ENCODE results near the gene DIAPH2. TPM values are rescaled to one million over a fixed set of nuclear protein-coding genes. Genes with fewer than 3 reads are reported as not detected.

DIAPH2 gene
- total RNA-seq, 1 experiment from 2014 or later, result 10.4 TPM

DNA sequence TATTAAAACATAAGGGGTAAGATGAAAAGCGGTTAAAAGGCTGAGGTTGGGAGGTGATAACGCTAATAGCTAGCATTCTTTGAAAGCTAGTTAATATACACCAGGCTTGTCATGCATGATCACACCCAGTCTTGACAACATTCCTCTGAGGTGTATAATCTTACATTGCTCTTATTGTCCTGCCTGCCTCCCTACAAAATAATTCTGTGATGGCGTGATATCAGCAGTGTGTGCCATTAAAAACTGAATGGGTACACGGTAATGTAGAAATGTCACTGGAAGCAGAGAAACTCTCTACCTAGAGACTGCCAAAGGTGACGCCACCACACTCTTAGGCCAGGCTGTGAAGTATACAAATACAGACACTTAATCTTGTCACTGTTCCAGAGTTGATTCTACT, 68.1 kb downstream of the DIAPH2 start:
- Histone ChIP-seq H3K4me3 (ENCODE audit: low read depth, low read length, poor library complexity, severe bottlenecking) (no peak overlapping the region), H3K4me1 (ENCODE audit: insufficient read depth, low read length, poor library complexity, severe bottlenecking) (no peaks in the 10 kb centered on the region), H3K27ac (ENCODE audit: low read depth, low read length, poor library complexity, severe bottlenecking) (no peak overlapping the region), H3K36me3 (ENCODE audit: insufficient read depth, low read length, poor library complexity, severe bottlenecking) (no peaks in the 10 kb centered on the region), H3K27me3 (replicated peaks; ENCODE audit: insufficient read depth, low read depth, low read length, poor library complexity) (no peaks in the 10 kb centered on the region), H3K9me3 (ENCODE audit: low read depth, low read length, poor library complexity, severe bottlenecking) (no peaks in the 10 kb centered on the region)
- CTCF ChIA-PET, result no interaction called here
- POLR2A ChIA-PET (ENCODE audit: low non-redundant PET), result no interaction called here
- intact Hi-C loops (cut with micrococcal nuclease; ENCODE audit: unreplicated experiment), result no loop called here
- TF ChIP-seq, protein P1, sequence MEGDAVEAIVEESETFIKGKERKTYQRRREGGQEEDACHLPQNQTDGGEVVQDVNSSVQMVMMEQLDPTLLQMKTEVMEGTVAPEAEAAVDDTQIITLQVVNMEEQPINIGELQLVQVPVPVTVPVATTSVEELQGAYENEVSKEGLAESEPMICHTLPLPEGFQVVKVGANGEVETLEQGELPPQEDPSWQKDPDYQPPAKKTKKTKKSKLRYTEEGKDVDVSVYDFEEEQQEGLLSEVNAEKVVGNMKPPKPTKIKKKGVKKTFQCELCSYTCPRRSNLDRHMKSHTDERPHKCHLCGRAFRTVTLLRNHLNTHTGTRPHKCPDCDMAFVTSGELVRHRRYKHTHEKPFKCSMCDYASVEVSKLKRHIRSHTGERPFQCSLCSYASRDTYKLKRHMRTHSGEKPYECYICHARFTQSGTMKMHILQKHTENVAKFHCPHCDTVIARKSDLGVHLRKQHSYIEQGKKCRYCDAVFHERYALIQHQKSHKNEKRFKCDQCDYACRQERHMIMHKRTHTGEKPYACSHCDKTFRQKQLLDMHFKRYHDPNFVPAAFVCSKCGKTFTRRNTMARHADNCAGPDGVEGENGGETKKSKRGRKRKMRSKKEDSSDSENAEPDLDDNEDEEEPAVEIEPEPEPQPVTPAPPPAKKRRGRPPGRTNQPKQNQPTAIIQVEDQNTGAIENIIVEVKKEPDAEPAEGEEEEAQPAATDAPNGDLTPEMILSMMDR (conservative IDR thresholded peaks at IDR 0.05; ENCODE audit: low read depth, low read length), result no peak
- TF ChIP-seq EZH2 (IDR thresholded peaks at IDR 0.05; ENCODE audit: borderline replicate concordance, low read depth, low read length, poor library complexity, severe bottlenecking), result no peak
- no peak for DNase-seq (ENCODE audit: low spot score)
- BruUV-seq (replicated peaks), result no TSS peak

DNA sequence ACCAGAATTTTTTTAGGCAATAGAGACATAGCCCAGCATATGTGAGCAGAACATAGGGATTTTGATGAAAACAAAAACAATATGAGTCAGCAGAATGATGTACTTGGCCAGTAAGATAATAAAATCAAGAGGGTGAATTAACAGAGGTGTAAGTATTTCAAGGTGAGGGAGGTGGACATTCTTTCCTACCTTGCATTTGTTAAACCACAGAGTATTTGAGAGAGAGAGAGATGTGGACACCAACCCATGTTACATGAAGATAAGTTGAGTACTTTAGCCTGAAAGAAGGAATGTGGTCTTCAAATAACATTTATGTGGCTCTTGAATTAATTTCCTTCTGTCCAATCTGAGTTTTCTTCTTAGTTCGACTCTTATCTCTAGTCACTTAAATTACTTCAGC, 68.6 kb downstream of the DIAPH2 start:
- intact Hi-C loops (cut with micrococcal nuclease; ENCODE audit: unreplicated experiment), result no loop called here
- no TSS peak for BruUV-seq (replicated peaks)
- Histone ChIP-seq H3K27me3 (replicated peaks; ENCODE audit: insufficient read depth, low read depth, low read length, poor library complexity) (no peaks in the 10 kb centered on the region), H3K4me1 (ENCODE audit: insufficient read depth, low read length, poor library complexity, severe bottlenecking) (no peaks in the 10 kb centered on the region), H3K4me3 (ENCODE audit: low read depth, low read length, poor library complexity, severe bottlenecking) (no peak overlapping the region), H3K9me3 (ENCODE audit: low read depth, low read length, poor library complexity, severe bottlenecking) (no peaks in the 10 kb centered on the region), H3K27ac (ENCODE audit: low read depth, low read length, poor library complexity, severe bottlenecking) (no peak overlapping the region), H3K36me3 (ENCODE audit: insufficient read depth, low read length, poor library complexity, severe bottlenecking) (no peaks in the 10 kb centered on the region)
- ChIA-PET CTCF (no interaction called here), POLR2A (ENCODE audit: low non-redundant PET) (no interaction called here)
- DNase-seq (ENCODE audit: low spot score), result no peak
- TF ChIP-seq, protein P1 (conservative IDR thresholded peaks at IDR 0.05; ENCODE audit: low read depth, low read length), result no peak
- no peak for TF ChIP-seq EZH2 (IDR thresholded peaks at IDR 0.05; ENCODE audit: borderline replicate concordance, low read depth, low read length, poor library complexity, severe bottlenecking)

DNA sequence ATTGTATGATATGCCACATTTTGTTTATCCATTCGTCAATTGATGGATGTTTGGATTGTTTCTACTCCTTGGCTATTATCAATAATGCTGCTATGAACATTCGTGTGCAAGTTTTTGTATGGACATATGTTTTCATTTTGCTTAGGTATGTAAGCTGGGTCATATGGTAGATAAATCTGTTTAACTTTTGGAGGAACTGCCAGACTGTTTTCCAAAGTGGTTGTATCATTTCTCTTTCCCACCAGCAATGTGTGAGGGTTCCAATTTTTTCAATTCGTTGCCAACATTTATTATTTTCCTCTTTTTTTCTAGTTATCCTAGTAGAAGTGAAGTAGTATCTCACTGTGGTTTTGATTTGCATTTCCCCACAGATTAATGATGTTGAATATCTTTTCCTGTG, 71.8 kb downstream of the DIAPH2 start:
- H3K4me1 ChIP-seq (ENCODE audit: insufficient read depth, low read length, poor library complexity, severe bottlenecking), result no peaks in the 10 kb centered on the region
- H3K27ac ChIP-seq (ENCODE audit: low read depth, low read length, poor library complexity, severe bottlenecking), result no peak overlapping the region
- no peaks in the 10 kb centered on the region for H3K36me3 ChIP-seq (ENCODE audit: insufficient read depth, low read length, poor library complexity, severe bottlenecking)
- BruUV-seq (replicated peaks), result no TSS peak
- no peak overlapping the region for H3K4me3 ChIP-seq (ENCODE audit: low read depth, low read length, poor library complexity, severe bottlenecking)
- ChIA-PET POLR2A (ENCODE audit: low non-redundant PET) (no interaction called here), CTCF (no interaction called here)
- no peak for DNase-seq (ENCODE audit: low spot score)
- TF ChIP-seq EZH2 (IDR thresholded peaks at IDR 0.05; ENCODE audit: borderline replicate concordance, low read depth, low read length, poor library complexity, severe bottlenecking), result no peak
- TF ChIP-seq, protein P1 (conservative IDR thresholded peaks at IDR 0.05; ENCODE audit: low read depth, low read length), result no peak
- no peaks in the 10 kb centered on the region for H3K27me3 ChIP-seq (replicated peaks; ENCODE audit: insufficient read depth, low read depth, low read length, poor library complexity)
- no peaks in the 10 kb centered on the region for H3K9me3 ChIP-seq (ENCODE audit: low read depth, low read length, poor library complexity, severe bottlenecking)
- intact Hi-C loops (cut with micrococcal nuclease; ENCODE audit: unreplicated experiment), result no loop called here
